D721Med (cell line): ENCODE data around the gene SLC12A7.

ENCODE experiments used
- DNase-seq: peaks from one replicate; pipeline ENCODE4 v3.0.0; 2011; ENCODE audit warnings: low spot score; ENCODE audit not compliant: insufficient read length
- FAIRE-seq: peaks from 2 replicates; lab custom pipeline; 2011; peaks lifted over from hg19 to GRCh38; lab: Jason Lieb, UNC
- TF ChIP-seq, protein P1 (sequence below): IDR thresholded peaks from 2 replicates; pipeline ENCODE4 v1.5.1; 2012; ENCODE audit warnings: mild to moderate bottlenecking, control low read depth; ENCODE audit not compliant: insufficient read depth; ENCODE audit errors: missing control alignments

The SLC12A7 gene

DNA sequence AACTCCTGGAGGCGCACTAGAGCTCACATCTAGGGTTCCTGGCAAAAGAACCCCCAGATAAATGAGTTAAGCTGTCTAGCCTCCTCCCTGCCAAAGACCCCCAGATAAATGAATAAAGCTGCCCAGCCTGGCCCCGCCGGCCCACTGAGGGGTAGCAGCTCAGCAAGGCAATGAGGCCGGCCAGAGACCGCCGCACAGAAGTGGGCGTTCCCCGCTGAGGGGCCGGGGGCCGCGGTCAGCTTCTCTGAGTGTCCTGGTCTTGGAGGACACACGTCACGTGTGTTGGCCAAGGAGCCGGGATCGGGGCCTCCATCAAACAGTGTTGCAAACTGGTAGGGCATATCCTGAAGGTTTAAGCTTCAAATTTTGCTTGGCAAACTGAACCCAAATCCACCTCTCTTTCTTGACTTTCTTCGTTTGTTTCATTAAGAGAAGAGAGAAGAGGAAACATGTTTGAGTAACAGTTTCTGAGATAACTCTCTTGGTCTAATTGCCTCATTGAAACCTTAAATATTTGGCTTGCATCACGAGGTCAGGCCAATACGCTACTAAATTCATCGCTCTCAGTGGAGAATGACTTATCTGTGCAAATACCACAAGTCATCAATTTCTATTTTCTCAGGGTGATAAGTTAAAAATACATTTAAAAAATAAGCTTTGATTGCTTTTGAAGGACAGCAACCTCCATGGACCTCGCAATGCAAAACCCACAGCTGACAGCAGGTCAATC is 11.7 kb upstream of the SLC12A7 start:
- no peak for FAIRE-seq
- TF ChIP-seq, protein P1, sequence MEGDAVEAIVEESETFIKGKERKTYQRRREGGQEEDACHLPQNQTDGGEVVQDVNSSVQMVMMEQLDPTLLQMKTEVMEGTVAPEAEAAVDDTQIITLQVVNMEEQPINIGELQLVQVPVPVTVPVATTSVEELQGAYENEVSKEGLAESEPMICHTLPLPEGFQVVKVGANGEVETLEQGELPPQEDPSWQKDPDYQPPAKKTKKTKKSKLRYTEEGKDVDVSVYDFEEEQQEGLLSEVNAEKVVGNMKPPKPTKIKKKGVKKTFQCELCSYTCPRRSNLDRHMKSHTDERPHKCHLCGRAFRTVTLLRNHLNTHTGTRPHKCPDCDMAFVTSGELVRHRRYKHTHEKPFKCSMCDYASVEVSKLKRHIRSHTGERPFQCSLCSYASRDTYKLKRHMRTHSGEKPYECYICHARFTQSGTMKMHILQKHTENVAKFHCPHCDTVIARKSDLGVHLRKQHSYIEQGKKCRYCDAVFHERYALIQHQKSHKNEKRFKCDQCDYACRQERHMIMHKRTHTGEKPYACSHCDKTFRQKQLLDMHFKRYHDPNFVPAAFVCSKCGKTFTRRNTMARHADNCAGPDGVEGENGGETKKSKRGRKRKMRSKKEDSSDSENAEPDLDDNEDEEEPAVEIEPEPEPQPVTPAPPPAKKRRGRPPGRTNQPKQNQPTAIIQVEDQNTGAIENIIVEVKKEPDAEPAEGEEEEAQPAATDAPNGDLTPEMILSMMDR: no peak

DNA sequence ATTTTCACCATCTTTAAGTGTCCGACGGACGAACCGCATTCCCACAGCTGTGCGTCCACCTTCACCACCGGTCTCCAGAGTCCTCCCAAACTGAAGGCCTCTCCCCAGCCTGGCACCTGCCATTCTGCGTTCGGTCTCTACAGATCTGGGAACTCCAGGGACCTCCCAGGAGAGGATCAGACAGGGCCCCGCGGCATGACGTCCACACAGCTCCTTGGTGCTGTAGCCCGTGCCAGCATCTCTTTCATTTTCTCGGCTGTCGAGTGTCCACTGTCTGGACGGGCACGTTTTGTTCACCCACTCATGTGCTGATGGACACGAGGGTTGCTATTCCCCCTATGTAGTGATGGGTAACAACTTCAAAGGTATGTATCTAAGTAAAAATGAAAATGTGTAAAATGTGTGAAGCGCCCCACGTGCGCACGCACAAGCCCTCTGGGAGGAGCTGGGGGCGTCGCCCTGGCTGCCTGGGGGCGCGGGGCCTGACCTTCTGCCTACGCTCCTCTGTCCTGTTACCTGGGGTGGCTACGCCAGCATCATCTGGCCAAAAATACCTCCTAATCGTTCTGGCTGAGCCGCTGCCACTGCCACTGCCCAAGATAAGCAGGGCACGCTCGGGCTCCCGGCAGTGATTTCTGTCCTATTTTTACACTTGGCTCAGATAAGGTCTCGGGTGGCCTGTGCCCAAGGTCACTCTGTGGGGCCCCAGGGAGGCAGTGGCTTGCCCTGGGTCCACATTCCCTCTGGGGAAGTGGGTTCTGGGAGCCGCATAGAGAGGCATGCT is 10.8 kb upstream of the SLC12A7 start:
- no peak for FAIRE-seq

More for the DNA sequence above, 11.7 kb upstream of the SLC12A7 start:
- no peak for DNase-seq

DNA sequence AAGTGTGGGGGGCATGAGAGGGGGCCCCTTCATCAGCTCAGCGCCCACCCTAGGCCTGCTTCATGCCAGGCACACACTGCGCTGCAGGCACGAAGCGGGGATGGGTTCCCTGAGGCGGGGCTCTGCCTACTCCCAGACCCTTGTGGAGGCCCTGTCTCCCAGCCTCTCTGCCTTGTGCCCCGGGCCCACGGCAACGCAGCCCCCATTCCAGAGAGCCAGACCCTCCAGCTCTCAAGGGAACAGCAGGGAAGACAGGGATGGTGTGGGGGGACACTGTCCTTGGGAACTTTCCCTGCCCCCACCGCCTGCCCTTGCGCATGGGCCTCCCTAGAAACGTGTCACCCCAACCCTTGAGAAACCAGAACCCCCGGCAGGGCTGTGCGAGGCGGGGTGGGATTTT is 10.0 kb upstream of the SLC12A7 start:
- FAIRE-seq (no peak), DNase-seq (no peak)
- TF ChIP-seq, protein P1: no peak

More for the DNA sequence above, 10.8 kb upstream of the SLC12A7 start:
- DNase-seq: no peak
- TF ChIP-seq, protein P1: no peak

DNA sequence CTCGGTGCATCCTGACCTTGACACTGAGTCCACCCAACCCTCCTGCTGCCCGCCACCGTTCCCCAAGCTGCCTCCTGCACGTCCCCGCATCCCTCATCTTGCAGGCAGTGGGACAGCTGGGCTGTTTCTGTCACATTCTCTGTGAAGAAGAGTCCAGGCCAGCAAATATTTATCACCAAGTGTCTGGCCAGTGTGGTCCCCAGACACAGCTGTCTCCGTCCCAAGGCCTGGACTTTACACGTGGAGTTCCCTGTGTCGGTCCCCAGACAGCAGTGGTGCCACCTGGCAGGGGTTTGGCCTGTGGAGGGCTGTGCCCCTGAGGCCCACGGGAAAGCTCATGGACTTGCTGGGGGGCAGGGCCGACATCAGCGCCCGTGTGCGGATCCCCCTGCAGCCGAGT is 9.2 kb upstream of the SLC12A7 start:
- FAIRE-seq (no peak), DNase-seq (no peak)
- TF ChIP-seq, protein P1: no peak

DNA sequence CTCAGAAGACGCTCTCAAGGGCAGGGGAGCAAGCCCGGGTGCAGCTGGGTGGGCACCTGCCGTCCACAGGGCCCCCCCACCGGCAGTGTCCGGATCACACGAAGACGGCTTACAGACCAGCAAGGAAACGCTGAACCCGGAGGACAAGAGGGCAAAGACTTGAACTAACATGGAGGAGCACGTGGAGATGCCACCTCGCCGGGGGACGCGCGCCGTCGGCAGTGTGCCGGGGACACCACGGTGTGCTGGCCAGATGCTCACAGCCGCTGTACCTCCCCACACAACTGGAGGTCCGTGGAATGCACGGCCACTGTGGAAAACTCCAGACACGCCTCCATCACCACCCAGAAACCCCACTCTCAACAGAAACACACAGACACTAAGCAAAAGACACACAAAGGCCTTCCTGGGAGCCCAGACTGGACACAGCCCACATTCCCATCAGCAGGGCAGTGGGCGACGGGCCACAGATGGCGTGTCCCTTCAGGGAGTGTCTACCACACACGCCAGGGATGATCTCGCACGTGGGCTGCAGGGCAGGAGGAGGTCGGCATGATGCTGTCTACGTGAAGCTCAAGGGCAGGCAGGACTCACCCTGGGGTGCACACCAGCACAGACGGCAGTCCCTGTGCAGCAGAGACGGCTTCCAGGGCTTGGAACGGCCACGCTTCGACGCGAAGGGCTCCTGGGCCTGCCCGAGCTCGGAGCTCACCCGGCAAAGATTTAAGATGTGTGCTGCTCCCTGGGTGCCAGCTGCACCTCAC is 8.6 kb upstream of the SLC12A7 start:
- TF ChIP-seq, protein P1: no peak
- no peak for DNase-seq
- no peak for FAIRE-seq

DNA sequence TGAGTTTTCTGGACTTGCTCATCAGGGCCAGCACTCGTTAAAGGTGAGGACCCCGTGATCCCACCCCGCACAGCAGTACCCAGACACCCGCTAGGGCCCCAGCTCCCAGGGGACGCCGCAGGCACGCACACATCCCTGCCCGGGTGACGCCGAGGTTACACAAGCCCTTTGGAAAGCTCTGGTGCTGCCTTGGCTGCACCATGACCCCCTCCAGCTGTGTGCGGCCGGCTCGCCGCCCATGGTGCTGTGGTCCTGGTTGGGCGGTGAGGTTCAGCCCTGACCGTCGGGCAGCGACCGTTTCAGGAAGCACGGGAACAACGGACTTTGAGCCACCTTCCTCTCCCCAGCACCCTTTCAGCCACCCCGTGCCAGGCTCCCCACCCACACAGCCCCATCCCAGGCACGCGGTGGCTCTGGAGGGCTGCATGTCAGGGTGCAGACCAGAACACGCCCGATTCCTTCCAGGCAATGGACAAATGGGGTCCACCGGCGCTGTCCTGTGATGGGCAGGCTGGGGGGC is 7.5 kb upstream of the SLC12A7 start:
- DNase-seq (no peak), FAIRE-seq (no peak)
- TF ChIP-seq, protein P1: no peak
